Large intestine (tissue), 3 donors: ENCODE measurements around the gene PLCH2. TPM values are rescaled to one million over a fixed set of nuclear protein-coding genes. Genes with fewer than 3 reads are reported as not detected.
A peak's percentile ranks its signal among the peaks of the same experiment; 100 is the strongest.

Experiments used
- DNase-seq, 2 donors: peaks; one replicate each; pipeline versions ENCODE4 v3.0.0 to v3.0.0-alpha.2; 2013
- H3K27ac ChIP-seq: one replicate; pipeline ENCODE4 v1.5.1; 2013; ENCODE audit warnings: low read length
- H3K27me3 ChIP-seq: 2 replicates; pipeline ENCODE4 v1.6.1; 2013; ENCODE audit warnings: low read length; ENCODE audit not compliant: control insufficient read depth, insufficient read depth
- H3K36me3 ChIP-seq: 2 replicates; pipeline ENCODE4 v1.6.1; 2013; ENCODE audit warnings: low read length; ENCODE audit not compliant: control insufficient read depth, insufficient read depth
- H3K4me1 ChIP-seq: one replicate; pipeline ENCODE4 v1.6.1; 2013; ENCODE audit warnings: low read length; ENCODE audit not compliant: control insufficient read depth, insufficient read depth
- H3K4me3 ChIP-seq: one replicate; pipeline ENCODE4 v1.5.1; 2013; ENCODE audit warnings: low read length
- H3K9me3 ChIP-seq: one replicate; pipeline ENCODE4 v1.6.1; 2013; ENCODE audit warnings: mild to moderate bottlenecking, low read depth, low read length, moderate library complexity; ENCODE audit not compliant: control insufficient read depth
- WGBS: methylation state at CpG from one replicate; pipeline ENCODE4 v1.1.5; 2013; ENCODE audit warnings: low lambda C conversion rate; ENCODE audit not compliant: insufficient coverage; 5-methylcytosine and 5-hydroxymethylcytosine counted together
- polyA plus RNA-seq: library from polyadenylated mRNA; unstranded; fragments of 120-200 nt; gene quantifications from one replicate; pipeline ENCODE4 v1.2.1, GENCODE V29; 2013

PLCH2 gene
- polyA plus RNA-seq, 1 donor = 5.0 TPM

GRCh38 chr1:2477791-2478499, 1.9 kb downstream of the PLCH2 start:
- peaks cover 35% of the 10 kb centered on the region for H3K4me1 ChIP-seq
- DNase-seq = peak; percentile 79 to 90
- H3K9me3 ChIP-seq = no peaks in the 10 kb centered on the region
- no peaks in the 10 kb centered on the region for H3K36me3 ChIP-seq
- no peaks in the 10 kb centered on the region for H3K27me3 ChIP-seq
- peak overlapping the region; percentile 57 for H3K27ac ChIP-seq
- WGBS = no CpG with 5 or more reads among the region's 35 CpGs
- peak overlapping the region; percentile 13 for H3K4me3 ChIP-seq

DNA sequence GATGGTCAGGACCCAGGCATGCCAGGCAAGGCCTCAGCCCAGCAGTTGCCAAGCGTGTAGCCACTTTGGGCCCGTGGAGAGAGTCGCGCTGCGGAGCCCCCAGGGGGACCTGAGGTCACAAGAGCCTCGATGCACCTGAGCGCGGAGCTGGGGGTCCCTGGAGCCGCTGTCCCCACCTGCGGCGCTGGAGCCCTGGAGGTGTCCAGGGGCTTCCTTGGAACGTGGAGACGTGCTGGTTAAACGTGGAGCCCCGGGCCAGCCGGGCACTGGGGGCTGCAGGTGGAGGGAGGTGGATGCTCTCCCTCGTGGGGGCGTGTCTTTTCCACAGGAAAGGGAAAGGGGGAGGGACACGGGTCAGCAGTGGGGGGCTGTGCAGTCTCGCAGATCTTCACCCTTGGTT, 3.1 kb downstream of the PLCH2 start:
- WGBS = no CpG with 5 or more reads among the region's 20 CpGs
- no peaks in the 10 kb centered on the region for H3K27me3 ChIP-seq
- no peaks in the 10 kb centered on the region for H3K9me3 ChIP-seq
- H3K36me3 ChIP-seq = no peaks in the 10 kb centered on the region
- peaks cover 35% of the 10 kb centered on the region for H3K4me1 ChIP-seq
- H3K4me3 ChIP-seq = no peak overlapping the region
- H3K27ac ChIP-seq = no peak overlapping the region
- DNase-seq = no peak

- H3K27me3 ChIP-seq = no peaks in the 10 kb centered on the region
- WGBS = no CpG with 5 or more reads among the region's 28 CpGs
Observed at GRCh38 chr1:2479618-2480017, 3.5 kb downstream of the PLCH2 start.

DNA sequence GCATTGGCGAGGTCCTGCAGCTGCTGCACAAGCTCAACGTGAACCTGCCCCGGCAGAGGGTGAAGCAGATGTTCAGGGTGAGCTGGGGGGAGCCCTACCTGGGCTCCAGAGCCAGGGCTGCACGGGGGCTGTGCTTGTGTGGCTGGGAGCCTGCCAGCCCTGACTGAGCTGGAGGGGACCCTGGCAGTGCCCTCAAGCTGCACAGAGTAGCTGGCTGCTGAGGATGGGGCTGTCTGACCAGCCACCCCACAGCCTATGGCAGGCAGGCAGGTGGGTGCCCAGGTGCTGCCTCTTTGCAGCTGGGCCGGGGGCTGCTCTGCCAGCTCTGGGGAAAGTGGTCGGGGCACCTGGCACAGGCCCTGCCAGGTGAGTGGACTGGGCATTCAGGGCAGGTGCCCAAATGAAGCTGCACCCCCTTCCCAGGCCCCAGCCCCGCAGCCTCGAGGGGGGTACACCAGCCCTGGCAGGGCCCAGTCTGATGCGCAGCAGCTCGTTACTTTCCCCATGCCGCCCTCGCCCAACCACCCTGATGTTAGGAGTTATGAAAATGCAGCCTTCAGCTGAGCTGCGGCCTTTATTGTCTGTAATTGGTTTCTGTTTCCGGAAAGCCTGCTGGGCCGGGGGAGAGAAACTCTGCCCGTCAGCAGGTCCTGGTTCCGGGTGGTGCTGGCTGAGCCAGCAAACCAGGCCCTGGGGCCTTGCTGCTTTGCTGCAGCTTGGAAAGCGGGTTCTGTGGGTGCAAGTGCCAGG, 4.3 kb downstream of the PLCH2 start:
- Histone ChIP-seq H3K4me1 (peaks cover 35% of the 10 kb centered on the region), H3K9me3 (no peaks in the 10 kb centered on the region), H3K27ac (no peak overlapping the region), H3K4me3 (no peak overlapping the region), H3K27me3 (no peaks in the 10 kb centered on the region), H3K36me3 (no peaks in the 10 kb centered on the region)
- no peak for DNase-seq
- WGBS = no CpG with 5 or more reads among the region's 18 CpGs

More at GRCh38 chr1:2479618-2480017, 3.5 kb downstream of the PLCH2 start:
- H3K4me3 ChIP-seq = no peak overlapping the region
- DNase-seq = no peak
- H3K36me3 ChIP-seq = no peaks in the 10 kb centered on the region
- H3K27ac ChIP-seq = no peak overlapping the region
- peaks cover 35% of the 10 kb centered on the region for H3K4me1 ChIP-seq
- no peaks in the 10 kb centered on the region for H3K9me3 ChIP-seq

- no CpG with 5 or more reads among the region's 12 CpGs for WGBS
- H3K9me3 ChIP-seq = no peaks in the 10 kb centered on the region
- H3K27ac ChIP-seq = peak overlapping the region; percentile 48
- H3K4me1 ChIP-seq = peaks cover 40% of the 10 kb centered on the region
- H3K36me3 ChIP-seq = no peaks in the 10 kb centered on the region
- DNase-seq = no peak
- no peaks in the 10 kb centered on the region for H3K27me3 ChIP-seq
- no peak overlapping the region for H3K4me3 ChIP-seq
Observed at GRCh38 chr1:2480986-2481364, 4.9 kb downstream of the PLCH2 start.

GRCh38 chr1:2481885-2482284, 5.8 kb downstream of the PLCH2 start:
- H3K36me3 ChIP-seq = no peaks in the 10 kb centered on the region
- peak overlapping the region; percentile 48 for H3K27ac ChIP-seq

DNA sequence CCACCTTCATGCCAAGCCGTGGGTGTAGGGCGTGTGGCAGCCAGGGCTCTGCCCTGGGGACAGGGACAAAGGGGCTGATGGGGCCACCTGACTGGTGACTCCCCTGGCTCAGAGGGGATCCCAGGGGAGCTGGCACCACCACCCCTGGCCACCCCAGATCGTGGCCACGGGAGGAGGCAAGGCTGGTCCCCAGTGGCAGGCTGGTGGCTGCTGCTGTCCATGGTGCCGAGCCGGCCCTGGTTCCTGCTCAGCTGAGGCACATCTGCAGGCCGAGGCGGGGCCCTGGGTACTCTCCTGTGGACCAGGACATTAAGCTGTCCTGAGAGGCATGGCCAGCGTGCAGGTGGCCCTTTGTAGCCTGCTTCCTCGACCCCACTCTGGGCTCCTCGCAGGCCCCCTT, 6.5 kb downstream of the PLCH2 start:
- no peak for DNase-seq
- no peaks in the 10 kb centered on the region for H3K36me3 ChIP-seq
- peaks cover 42% of the 10 kb centered on the region for H3K4me1 ChIP-seq
- H3K9me3 ChIP-seq = peaks cover under 1% of the 10 kb centered on the region
- no peaks in the 10 kb centered on the region for H3K27me3 ChIP-seq
- WGBS = no CpG with 5 or more reads among the region's 11 CpGs
- H3K4me3 ChIP-seq = no peak overlapping the region
- H3K27ac ChIP-seq = no peak overlapping the region

More at GRCh38 chr1:2481885-2482284, 5.8 kb downstream of the PLCH2 start:
- H3K4me3 ChIP-seq = no peak overlapping the region
- H3K27me3 ChIP-seq = no peaks in the 10 kb centered on the region
- DNase-seq = peak; percentile 53 to 72
- WGBS = no CpG with 5 or more reads among the region's 10 CpGs
- no peaks in the 10 kb centered on the region for H3K9me3 ChIP-seq
- H3K4me1 ChIP-seq = peaks cover 49% of the 10 kb centered on the region

DNA sequence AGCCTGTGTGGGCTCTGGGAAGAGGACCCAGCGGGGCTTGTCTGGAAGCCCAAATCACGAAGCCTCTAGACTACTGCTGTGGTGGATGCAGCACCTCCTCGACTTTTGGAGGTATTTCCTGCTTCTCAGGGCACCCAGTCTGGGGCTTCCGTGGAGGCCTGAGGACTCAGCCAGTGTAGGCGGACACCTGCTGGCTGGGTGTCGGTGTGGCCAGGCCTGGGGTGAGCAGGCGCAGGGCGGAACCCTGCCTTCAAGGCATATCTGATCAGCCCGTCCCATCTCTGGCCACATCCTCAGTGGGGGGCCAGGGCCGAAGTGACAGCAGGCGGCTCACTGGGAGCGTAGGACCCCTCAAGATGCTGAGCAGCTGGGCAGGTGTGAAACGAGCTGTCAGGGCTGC, 6.9 kb downstream of the PLCH2 start:
- Histone ChIP-seq H3K27ac (no peak overlapping the region), H3K4me1 (peaks cover 38% of the 10 kb centered on the region), H3K36me3 (no peaks in the 10 kb centered on the region), H3K4me3 (no peak overlapping the region), H3K9me3 (peaks cover 3% of the 10 kb centered on the region), H3K27me3 (no peaks in the 10 kb centered on the region)
- WGBS = no CpG with 5 or more reads among the region's 13 CpGs
- DNase-seq = no peak

- Histone ChIP-seq H3K9me3 (peaks cover 3% of the 10 kb centered on the region), H3K4me1 (peaks cover 30% of the 10 kb centered on the region), H3K4me3 (no peak overlapping the region), H3K36me3 (no peaks in the 10 kb centered on the region), H3K27me3 (no peaks in the 10 kb centered on the region), H3K27ac (no peak overlapping the region)
- DNase-seq = no peak
- WGBS = no CpG with 5 or more reads among the region's 16 CpGs
Observed at GRCh38 chr1:2483970-2484369, 7.9 kb downstream of the PLCH2 start.

GRCh38 chr1:2486041-2486440, 10.0 kb downstream of the PLCH2 start:
- no CpG with 5 or more reads among the region's 4 CpGs for WGBS
- Histone ChIP-seq H3K27ac (no peak overlapping the region), H3K4me3 (no peak overlapping the region), H3K4me1 (peaks cover 26% of the 10 kb centered on the region), H3K27me3 (no peaks in the 10 kb centered on the region), H3K36me3 (no peaks in the 10 kb centered on the region), H3K9me3 (peaks cover 3% of the 10 kb centered on the region)
- peak; percentile 50 to 72 for DNase-seq
